ENCODE measurements around the gene PRDM16. TPM values are rescaled to one million over a fixed set of nuclear protein-coding genes. Genes with fewer than 3 reads are reported as not detected.

PRDM16 gene
- total and polyA plus RNA-seq, 2 of the 4 experiments (the other 2 are of a cell fraction), result 0.02 TPM; not detected in 1

- no TSS peak for BruUV-seq (replicated peaks)
- Histone ChIP-seq H3K9ac (ENCODE audit: low read depth, low read length) (no peak overlapping the region), H3K4me1 (ENCODE audit: control insufficient read depth, insufficient read depth, low read length) (no peaks in the 10 kb centered on the region), H3K79me1 (ENCODE audit: low read depth in 1 of 2, low read length in 2 of 2) (no peaks in the 10 kb centered on the region), H2AK5ac (ENCODE audit: low read depth, low read length) (no peak overlapping the region), H3K56ac (ENCODE audit: extremely low read depth, insufficient read depth, low read length) (no peak overlapping the region), H4K8ac (ENCODE audit: low read depth in 2 of 2, low read length in 2 of 2) (no peak overlapping the region), H4K20me1 (ENCODE audit: insufficient read depth, low read length) (no peaks in the 10 kb centered on the region), H2AK9ac (replicated peaks; ENCODE audit: low read depth, low read length, poor library complexity) (no peak overlapping the region), H3K4ac (ENCODE audit: low read depth, low read length) (no peak overlapping the region), H3K4me2 (ENCODE audit: low read depth, low read length) (no peak overlapping the region), H2AFZ (replicated peaks; ENCODE audit: low read length, poor library complexity) (no peak overlapping the region), H3K27me3 (ENCODE audit: control insufficient read depth, insufficient read depth, low read length) (peaks cover 2% of the 10 kb centered on the region; the same call in 1 of the 2 replicates), H2BK120ac (ENCODE audit: low read depth, low read length) (no peak overlapping the region), H3K4me3 (ENCODE audit: insufficient read depth, low read depth, low read length) (no peak overlapping the region), H3K27ac (ENCODE audit: insufficient read depth, low read length) (no peak overlapping the region), H4K91ac (ENCODE audit: insufficient read depth, low read depth, low read length) (no peak overlapping the region), H3K9me3 (ENCODE audit: control insufficient read depth, insufficient read depth, low read length) (peaks cover 4% of the 10 kb centered on the region; the same call in 1 of the 2 replicates), H3K9me1 (ENCODE audit: insufficient read depth, low read length) (no peaks in the 10 kb centered on the region), H2BK5ac (ENCODE audit: low read depth, low read length, poor library complexity, severe bottlenecking) (no peak overlapping the region), H2BK20ac (ENCODE audit: low read depth, low read length) (no peak overlapping the region), H4K5ac (ENCODE audit: low read depth, low read length) (no peak overlapping the region), H3K36me3 (ENCODE audit: control insufficient read depth, insufficient read depth, low read length) (no peaks in the 10 kb centered on the region), H2BK15ac (ENCODE audit: low read depth, low read length) (no peak overlapping the region), H3K23ac (ENCODE audit: low read depth, low read length) (no peak overlapping the region), H3K14ac (replicated peaks; ENCODE audit: low read depth, low read length) (no peak overlapping the region), H3K18ac (ENCODE audit: low read depth, low read length) (no peak overlapping the region)
- dilution Hi-C loops (cut with HindIII; ENCODE audit: low sequenced_read_pairs, unreplicated experiment), result no loop called here
- intact Hi-C loops (cut with micrococcal nuclease), result no loop called here
- ChIA-PET POLR2A (ENCODE audit: unreplicated experiment) (no interaction called here), CTCF (no interaction called here)
- TF ChIP-seq CEBPB (IDR thresholded peaks at IDR 0.05; ENCODE audit: low read depth, low read length) (no peak), RFX5 (IDR thresholded peaks at IDR 0.05; ENCODE audit: low read depth, low read length) (no peak), MAFK (IDR thresholded peaks at IDR 0.05; ENCODE audit: low read depth, low read length) (no peak), SMC3 (IDR thresholded peaks at IDR 0.05; ENCODE audit: low read depth, low read length) (no peak), FOS (IDR thresholded peaks at IDR 0.05; ENCODE audit: low read depth, low read length) (no peak), CHD1 (IDR thresholded peaks at IDR 0.05; ENCODE audit: low read depth, low read length) (no peak), RCOR1 (IDR thresholded peaks at IDR 0.05; ENCODE audit: insufficient replicate concordance, low read length) (no peak), USF2 (IDR thresholded peaks at IDR 0.05; ENCODE audit: low read depth, low read length) (no peak), BHLHE40 (IDR thresholded peaks at IDR 0.05; ENCODE audit: low read depth, low read length) (no peak), NFE2L2 (IDR thresholded peaks at IDR 0.05; ENCODE audit: low read depth, low read length) (no peak), ELK1 (IDR thresholded peaks at IDR 0.05; ENCODE audit: borderline replicate concordance, low read depth, low read length) (no peak), RAD21 (IDR thresholded peaks at IDR 0.05; ENCODE audit: low read length) (no peak), POLR2A (IDR thresholded peaks at IDR 0.05; ENCODE audit: low read depth, low read length) (no peak)
- DNase-seq (no peak), ATAC-seq (ENCODE audit: low read depth) (no peak)
- in situ Hi-C loops (cut with MboI; ENCODE audit: low sequenced_read_pairs), result loop anchor here (25.0 kb wide), 1 partner anchor 911 kb away; the partner anchor contains the start of gene PEX10
- WGBS, 2 experiments (ENCODE audit: extremely low coverage in 2 of 2, insufficient read length in 1 of 2), result 65% methylated on average over 14 of the region's 40 CpGs; no CpG with 5 or more reads in 1 of the 2 experiments
These were observed 254.2 kb downstream of the PRDM16 start for GRCh38 chr1:3323021-3323795.
